ENCODE data around the gene DLL3.

The DLL3 gene

DNA sequence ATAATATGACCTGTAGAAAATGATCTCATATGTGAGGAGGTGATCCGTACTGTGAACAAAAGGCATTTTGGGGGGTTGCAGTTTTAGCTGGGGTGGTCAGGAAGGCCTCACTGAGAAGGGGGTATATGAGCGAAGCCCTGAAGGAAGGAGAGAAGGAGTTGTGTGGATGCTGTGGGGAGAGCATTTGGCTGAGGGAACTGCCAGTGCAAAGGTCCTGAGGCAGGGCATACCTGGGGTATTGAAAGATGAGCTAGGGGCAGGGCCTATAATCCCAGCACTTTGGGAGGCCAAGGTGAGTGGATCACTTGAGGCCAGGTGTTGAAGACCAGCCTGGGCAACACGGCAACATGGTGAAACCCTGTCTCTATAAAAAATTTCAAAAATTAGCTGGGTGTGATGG is 18.7 kb downstream of the DLL3 start:
- no peak for DNase-seq

DNA sequence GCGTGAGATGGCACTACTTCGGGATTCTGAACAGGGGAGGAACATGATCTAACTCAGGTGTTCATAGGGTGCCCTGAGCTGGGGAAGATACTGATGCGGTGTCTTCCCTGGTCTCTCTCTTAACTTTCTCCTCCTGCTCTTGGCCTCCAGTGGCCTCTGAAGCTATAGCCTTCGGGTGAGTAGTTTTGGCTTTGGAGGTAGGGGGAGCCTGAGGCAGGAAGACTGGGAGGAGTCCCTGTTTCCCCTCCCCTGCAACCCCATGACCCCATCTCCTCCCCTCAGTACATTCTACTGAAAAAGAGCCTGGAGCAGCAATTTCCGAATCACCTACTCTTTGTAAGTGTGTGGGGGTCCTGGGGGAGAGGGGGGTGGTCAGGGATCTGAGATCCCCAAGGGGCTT is 19.7 kb downstream of the DLL3 start:
- DNase-seq = no peak

- no peak for DNase-seq
Observed at GRCh38 chr19:39518975-39519374, 20.2 kb downstream of the DLL3 start.

DNA sequence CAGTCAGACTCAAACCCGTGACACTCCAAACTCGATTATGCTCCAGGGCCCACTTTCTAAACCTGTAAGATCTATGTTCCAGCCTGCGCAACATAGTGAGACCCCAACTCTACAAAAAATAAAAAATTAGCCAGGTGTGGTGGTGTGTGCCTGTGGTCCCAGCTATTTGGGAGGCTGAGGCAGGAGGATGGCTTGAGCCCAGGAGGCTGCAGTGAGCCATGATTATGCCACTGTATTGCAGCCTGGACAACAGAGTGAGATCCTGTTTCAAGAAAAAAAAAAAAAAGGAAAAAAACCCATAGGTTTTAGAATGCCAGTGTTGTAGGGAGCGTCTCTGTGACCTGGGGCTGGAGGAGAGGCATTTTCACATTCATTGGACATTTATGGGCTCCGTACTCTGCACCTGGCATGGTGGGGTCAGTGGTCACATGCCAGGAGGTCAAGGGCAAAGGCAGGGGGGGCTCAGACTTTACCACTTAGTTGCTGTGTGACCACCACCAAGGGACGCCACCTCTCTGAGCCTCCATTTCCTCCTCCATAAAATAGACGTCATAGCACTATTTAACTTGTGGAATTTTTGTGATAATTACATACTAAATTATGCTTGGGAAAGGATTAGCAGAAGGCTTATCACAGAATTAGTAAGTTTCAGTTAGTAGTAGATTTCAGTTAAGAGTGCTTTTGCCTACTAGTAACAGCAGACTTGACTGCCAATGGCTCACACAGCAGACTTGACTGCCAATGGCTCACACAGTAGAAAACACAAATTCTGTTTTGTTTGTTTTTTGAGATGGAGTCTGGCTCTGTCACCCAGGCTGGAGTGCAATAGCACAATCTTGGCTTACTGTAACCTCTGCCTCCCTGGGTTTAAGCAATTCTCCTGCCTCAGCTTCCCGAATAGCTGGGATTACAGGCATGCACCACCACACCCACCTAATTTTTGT is 22.1 kb downstream of the DLL3 start:
- no peak for DNase-seq

- no peak for DNase-seq
Observed at GRCh38 chr19:39524495-39524894, 25.7 kb downstream of the DLL3 start.

DNA sequence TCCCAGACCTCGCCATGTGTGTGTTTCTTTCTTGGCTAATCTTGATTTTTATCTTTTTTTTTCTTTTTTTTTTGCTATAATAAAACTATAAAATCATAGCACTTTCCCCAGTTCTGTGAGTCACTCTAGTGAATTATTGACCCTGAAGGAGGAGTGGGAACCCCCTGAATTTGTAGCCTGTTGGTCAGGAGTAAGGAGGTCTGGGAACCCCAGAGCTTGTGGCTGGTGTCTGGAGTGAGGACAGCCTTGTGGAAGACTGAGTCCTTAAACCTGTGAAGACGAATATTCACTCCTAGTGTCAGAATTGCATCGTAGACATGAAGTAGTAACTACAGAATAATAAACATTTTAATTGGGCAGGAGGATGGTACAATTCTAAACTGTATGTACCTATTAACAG is 26.5 kb downstream of the DLL3 start:
- DNase-seq = no peak

DNA sequence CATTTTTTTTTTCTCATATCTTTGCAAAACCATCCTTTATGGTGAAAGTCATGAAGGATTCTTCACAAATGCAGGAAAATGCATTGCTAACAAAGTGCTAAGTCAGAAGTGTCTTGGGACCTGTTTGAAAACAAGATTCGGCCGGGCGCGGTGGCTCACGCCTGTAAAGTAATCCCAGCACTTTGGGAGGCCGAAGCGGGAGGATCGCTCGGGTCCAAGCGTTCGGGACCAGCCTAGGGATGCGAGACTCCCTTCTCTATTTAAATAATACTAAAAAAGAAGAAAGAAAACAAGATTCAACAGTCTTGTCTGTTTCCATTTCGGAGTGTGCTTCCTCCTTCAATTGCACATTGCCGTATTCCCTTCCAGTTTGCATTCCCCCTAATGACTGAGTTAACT is 33.1 kb downstream of the DLL3 start:
- no peak for DNase-seq

- peak; percentile 93 for DNase-seq
Observed at GRCh38 chr19:39532233-39533002, 33.7 kb downstream of the DLL3 start, which contains the start of gene EID2B. Gene EID2B (minus strand): TSS chr19:39532852. CDS start chr19:39532802, 50 bp downstream.

DNA sequence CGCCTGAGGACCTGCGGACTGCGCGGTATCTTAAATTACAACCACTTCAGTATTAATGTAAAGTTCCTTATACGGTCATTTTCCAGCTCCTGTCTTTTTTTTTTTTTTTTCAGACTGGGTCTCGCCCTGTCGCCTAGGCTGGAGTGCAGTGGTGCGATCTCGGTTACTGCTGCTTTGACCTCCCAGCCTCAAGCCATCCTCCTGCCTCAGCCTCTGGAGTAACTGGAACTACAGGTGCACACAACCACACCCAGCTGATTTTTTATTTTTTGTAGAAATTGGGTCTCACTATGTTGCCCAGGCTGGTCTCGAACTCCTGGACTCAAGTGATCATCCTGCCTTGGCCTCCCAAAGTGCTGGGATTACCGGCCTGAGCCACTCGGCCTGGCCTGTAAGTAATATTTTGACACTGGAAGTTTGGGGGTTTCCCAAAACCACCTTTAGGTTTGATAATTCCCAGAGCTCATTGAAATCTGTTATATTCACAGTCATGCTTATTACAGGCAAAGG is 34.3 kb downstream of the DLL3 start:
- DNase-seq = no peak

DNA sequence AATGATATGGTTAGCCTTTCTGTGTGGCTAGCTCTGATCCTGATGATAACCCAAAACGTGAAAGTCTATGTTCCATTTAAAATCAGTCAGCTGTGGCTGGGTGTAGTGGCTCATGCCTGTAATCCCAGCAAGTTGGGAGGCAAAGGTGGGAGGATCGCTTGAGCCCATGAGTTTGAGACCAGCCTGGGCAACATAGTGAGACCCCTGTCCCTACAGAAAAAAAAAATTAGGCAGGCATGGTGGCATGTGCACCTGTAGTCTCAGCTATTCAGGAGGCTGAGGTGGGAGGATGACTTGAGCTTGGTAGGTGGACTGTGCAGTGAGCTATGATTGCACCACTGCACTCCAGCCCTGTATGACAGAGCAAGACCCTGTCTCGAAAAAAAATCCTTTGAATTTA is 35.0 kb downstream of the DLL3 start:
- no peak for DNase-seq

DNA sequence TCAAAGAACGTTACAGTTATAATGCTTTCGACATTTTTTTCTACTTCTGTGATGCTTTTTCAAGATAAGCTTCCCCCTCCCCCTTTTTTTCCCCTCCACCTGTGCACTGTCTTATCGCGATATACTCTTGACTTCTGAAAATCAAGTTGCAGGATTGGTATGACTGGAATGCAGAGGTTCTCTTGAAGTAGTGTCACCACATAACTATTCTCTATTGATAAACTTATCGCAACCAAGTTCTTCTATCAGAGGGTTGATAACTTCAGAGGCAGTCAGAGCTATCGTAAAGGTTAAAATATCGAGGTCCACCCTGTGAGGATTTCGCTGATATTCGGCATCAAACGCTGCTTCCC is 40.4 kb downstream of the DLL3 start:
- no peak for DNase-seq

DNA sequence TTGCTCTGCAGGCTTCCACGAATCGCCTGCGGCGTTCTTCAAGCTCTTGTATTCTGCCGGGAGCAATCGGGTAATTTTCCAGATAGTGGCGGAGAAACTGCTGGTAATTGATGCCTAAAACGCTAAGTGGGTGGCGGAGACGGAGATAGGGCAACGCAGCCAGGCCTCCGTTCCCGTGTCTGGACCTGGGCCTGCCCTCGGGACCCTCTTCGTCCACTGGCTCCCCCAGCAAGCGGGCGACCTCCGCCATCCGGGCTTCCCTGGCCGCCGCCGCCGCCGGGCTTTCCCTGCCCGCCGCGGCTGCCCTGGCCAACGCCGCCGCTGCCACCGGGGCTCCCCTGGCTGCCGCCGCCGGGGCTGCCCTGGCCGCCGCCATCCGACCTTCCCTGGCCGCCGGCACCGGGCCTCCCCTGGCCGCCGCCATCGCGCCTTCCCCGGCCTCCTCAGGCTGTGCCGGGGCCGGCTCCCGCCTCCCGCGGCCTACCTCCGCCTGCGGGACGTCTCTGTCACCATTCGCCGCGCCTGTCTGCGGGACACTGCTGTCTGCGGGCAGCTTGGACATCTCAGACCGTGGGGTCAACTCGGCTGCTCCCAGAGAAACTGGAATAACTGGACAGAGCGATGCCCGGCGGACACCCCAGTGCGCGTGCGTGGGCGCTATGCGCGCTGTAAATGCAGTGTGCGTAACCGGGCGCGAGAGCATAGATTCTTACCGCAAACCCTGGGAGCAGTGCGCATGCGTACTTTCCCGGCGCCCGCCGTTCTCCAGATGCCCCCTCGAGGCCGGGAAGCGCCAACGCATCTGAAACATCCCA is 41.0 kb downstream of the DLL3 start, which contains the start of gene EID2:
TSS of gene EID2 (minus strand) at position 644 of the 815 bp plus-strand sequence. CDS start at position 562, 82 bp downstream.
- peak; percentile 92 for DNase-seq

GRCh38 chr19:39540333-39540673 is 41.6 kb downstream of the DLL3 start:
- DNase-seq = no peak

- DNase-seq = no peak
Observed at GRCh38 chr19:39542206-39542605, 43.5 kb downstream of the DLL3 start.

- no peak for DNase-seq
Observed at GRCh38 chr19:39543477-39543857, 44.7 kb downstream of the DLL3 start.

DNA sequence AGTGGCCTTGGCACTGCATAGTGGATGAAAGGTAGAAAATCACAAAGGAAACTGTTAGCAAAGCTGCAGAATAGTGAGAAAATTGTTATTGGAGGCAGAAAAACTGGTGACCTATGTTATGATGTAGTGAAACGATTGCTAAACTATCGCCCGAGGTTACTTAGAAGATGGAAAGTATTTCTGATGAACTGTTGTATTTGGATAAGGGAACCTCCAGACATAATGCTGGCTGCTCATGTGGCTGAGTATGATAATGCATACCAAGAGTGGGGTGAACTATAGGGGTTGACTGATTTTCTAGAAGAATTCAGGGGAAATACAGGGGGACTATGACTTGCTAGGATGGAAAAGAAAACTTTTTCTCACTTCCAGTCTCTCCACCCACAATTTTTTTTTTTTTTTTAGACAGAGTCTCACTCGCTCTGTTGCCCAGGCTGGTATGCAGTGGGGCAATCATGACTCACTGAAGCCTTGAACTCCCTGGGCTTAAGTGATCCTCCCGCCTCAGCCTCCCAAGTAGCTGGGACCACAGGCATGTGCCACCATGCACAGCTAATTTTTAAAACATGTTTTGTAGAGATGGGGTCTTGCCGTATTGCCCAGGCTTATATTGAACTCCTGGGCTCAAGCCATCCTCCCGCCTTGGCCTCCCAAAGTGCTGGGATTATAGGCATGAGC is 45.6 kb downstream of the DLL3 start:
- no peak for DNase-seq

- no peak for DNase-seq
Observed at GRCh38 chr19:39544911-39545310, 46.2 kb downstream of the DLL3 start.

DNA sequence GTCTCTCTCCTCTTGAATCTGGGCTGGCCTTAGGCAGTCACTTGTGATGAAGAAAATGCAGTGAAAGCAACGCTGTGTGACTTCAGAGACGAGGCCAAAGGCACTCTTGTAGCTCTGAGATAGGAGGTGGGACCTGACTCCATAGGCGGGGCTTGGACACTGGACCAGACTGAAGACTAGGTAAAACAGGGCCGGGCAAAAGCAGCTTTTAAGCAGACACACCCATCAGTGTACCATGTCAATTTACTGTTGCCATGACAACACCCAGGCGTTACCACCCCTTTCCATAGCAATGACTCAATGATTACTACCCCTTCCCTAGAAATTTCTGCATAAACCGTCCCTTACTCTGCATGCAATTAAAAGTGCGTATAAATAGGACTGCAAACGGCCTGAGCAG is 47.9 kb downstream of the DLL3 start:
- no peak for DNase-seq

GRCh38 chr19:39550197-39550596 is 51.5 kb downstream of the DLL3 start:
- no peak for DNase-seq

DNA sequence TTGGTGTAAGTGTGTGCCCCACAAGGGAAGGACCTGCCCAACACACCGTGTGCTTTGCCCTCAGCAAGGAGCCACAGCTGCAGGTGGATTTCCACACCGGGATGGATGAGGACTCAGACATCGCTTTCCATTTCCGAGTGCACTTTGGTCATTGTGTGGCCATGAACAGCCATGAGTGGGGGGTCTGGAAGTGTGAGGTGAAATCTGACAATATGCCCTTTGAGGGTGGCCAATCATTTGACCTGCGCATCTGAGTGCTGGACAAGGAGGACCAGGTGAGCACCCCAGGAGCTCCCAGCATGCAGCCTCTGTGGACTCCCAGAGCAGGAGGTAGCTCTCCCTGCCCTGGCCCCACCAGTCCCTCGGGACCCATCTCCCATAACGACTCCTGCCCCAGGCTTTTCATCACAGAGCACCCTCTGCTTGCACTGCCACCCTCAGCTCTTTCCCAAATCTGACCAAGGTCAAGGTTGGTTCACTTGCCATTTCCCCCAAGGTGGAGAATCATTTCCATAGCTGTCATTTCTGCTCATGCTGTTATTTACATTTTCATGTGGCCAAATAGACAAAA is 54.4 kb downstream of the DLL3 start:
- DNase-seq = no peak

DNA sequence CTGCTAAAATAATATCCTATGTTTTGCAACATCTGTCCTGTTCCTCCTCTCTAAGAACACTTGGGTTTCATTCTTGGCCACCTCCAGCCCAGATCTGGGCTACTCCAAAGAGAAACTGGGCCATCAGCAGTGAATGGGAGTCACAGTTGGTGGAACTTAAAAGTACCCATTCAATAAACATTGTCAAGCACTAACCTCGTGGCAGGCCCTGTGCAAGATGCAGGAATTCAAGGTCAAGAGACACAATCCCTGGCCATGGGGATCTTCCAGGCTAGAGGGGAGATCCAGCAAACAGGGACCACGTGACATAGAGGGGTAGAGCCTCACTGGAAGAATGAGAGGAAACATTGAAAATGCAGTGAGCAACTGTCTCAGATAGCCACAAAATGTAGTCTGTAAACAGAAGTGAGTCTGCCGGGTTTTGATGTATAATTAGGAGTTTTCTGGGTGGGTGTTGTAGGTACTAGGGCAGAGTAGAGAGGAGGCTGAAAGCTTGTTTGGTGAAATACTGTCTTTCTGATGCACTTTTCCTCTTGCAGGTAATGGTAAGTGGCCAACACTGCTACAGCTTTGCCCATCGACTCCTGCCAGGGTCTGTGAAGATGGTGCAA is 56.1 kb downstream of the DLL3 start:
- DNase-seq = no peak

DNA sequence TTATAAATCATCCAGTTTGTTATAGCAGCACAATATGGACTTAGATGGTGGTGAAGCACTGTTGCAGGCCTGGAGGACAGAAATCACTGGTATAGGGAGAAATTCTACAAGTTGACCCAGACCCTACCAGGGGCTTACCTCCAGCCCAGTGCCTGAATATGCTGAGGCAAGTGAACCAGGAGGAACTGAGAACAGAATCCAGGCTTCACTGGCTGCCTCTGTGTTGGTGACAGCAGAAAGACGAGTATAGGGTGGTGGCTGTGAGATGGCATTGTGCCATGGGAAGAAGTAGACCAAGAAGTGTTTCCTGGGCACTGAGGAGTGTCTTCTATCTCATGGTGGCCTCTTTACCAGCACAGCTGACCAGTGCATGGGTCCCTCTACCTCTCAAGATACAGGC is 57.1 kb downstream of the DLL3 start:
- no peak for DNase-seq
